ENCODE results near the gene HAGHL. TPM values are rescaled to one million over a fixed set of nuclear protein-coding genes. Genes with fewer than 3 reads are reported as not detected.
"Not testable (repeated sequence)": the region's sequence is repeated elsewhere in the genome, so short reads cannot be mapped to it uniquely, and the experiment has no call there.

The HAGHL gene
- total and polyA plus RNA-seq, 2 of the 8 experiments (the other 6 are each of a cell fraction or from before 2014, with no cell fraction given) = 26.6 to 26.9 TPM

GRCh38 chr16:691242-691641 is 35.7 kb upstream of the HAGHL start:
- peaks cover 0 to 15% of the 10 kb centered on the region in 2 experiments for H4K20me1 ChIP-seq (replicated peaks in 1 of 2; ENCODE audit: control insufficient read depth in 1 of 2, insufficient read depth in 2 of 2, low read length in 2 of 2)
- H3K27me3 ChIP-seq (replicated peaks in 1 of 4; ENCODE audit: control insufficient read depth in 3 of 4, extremely low read depth in 1 of 4, insufficient read depth in 3 of 4, low read length in 3 of 4) = peaks cover 1 to 46% (median 29%) of the 10 kb centered on the region in 4 experiments
- H2BK15ac ChIP-seq (ENCODE audit: low read length); H3K36me3 ChIP-seq (ENCODE audit: control insufficient read depth in 2 of 4, insufficient read depth in 4 of 4, low read length in 3 of 4); H2AFZ ChIP-seq (ENCODE audit: low read length); H3K14ac ChIP-seq (ENCODE audit: insufficient read length); H3K56ac ChIP-seq (replicated peaks; ENCODE audit: insufficient read length, low read depth, low read length); H3K4me3 ChIP-seq (ENCODE audit: extremely low read depth in 1 of 4, insufficient read depth in 2 of 4, low read depth in 3 of 4, low read length in 4 of 4); H3K4ac ChIP-seq (replicated peaks; ENCODE audit: insufficient read length, low read depth, low read length); H2BK5ac ChIP-seq (ENCODE audit: low read depth, low read length); H3K79me2 ChIP-seq (ENCODE audit: control insufficient read depth in 1 of 2, insufficient read depth in 2 of 2, low read length in 2 of 2); H2BK20ac ChIP-seq (ENCODE audit: low read length); H3K9me3 ChIP-seq (ENCODE audit: insufficient read depth in 2 of 2, low read depth in 1 of 2, low read length in 1 of 2); DNase-seq (ENCODE audit: low read depth in 1 of 2, low spot score in 2 of 2); H3K23ac ChIP-seq (ENCODE audit: insufficient read length); H3K79me1 ChIP-seq (ENCODE audit: low read depth, low read length); H3K9ac ChIP-seq (replicated peaks in 1 of 4; ENCODE audit: extremely low read depth in 1 of 4, low read depth in 3 of 4, low read length in 3 of 4); H3K27ac ChIP-seq (ENCODE audit: low read depth, low read length); H3K4me2 ChIP-seq (ENCODE audit: insufficient read depth in 1 of 2, low read depth in 2 of 2, low read length in 2 of 2); H4K5ac ChIP-seq (ENCODE audit: insufficient read length, low read depth, low read length); FAIRE-seq; H2BK120ac ChIP-seq (replicated peaks; ENCODE audit: low read depth, low read length); H4K91ac ChIP-seq (replicated peaks; ENCODE audit: insufficient read length, low read length); H4K8ac ChIP-seq (ENCODE audit: extremely low read depth, insufficient read depth, low read length); H3K18ac ChIP-seq (ENCODE audit: extremely low read depth, low read length): not testable (repeated sequence)
- H3K23me2 ChIP-seq (ENCODE audit: low read depth, low read length) = peaks cover 15% of the 10 kb centered on the region
- peak overlapping the region; percentile 75; the same call in 1 of the 2 replicates for H2AK5ac ChIP-seq (ENCODE audit: low read depth, low read length)
- peak overlapping the region; percentile 60; the same call in 1 of the 2 replicates for H2BK12ac ChIP-seq (ENCODE audit: low read depth, low read length)
- ChIA-PET POLR2A (ENCODE audit: partially characterized antibody) (interaction anchor here (2.0 to 4.1 kb wide), 3 partner anchors 11 to 16 kb away, joined by 12 to 39 read pairs (median 26); partner anchors contain the start of genes RHBDL1 and STUB1), CTCF (ENCODE audit: partially characterized antibody) (interaction anchor here (0.6 to 1.5 kb wide), 3 partner anchors 12 to 402 kb away, joined by 3 to 4 read pairs (median 4); no protein-coding TSS in a partner anchor)
- peaks cover 0 to 23% (median 15%) of the 10 kb centered on the region in 4 experiments; a peak in 5 of 7 replicates for H3K4me1 ChIP-seq (replicated peaks in 1 of 4; ENCODE audit: control insufficient read depth in 3 of 4, insufficient read depth in 4 of 4, low read length in 3 of 4)
- WGBS, 2 experiments (ENCODE audit: extremely low coverage in 1 of 2, insufficient coverage in 1 of 2, insufficient read length in 1 of 2, insufficient replicate concordance in 2 of 2, low coverage in 1 of 2, low lambda C conversion rate in 2 of 2, missing lambda C conversion rate in 1 of 2) = 87% methylated on average over 16 of the region's 16 CpGs; no CpG with 5 or more reads in 1 of the 2 experiments

Measured in H1 (cell line).